GM19372 (cell line): ENCODE measurements around the gene TEX51.

Source experiments
- ATAC-seq: cut with Tn5 transposase; IDR thresholded peaks from one replicate; pipeline ENCODE4 v1.9.1; 2021; ENCODE audit warnings: mild to moderate bottlenecking, low read depth, moderate library complexity; ENCODE audit not compliant: unreplicated experiment

TEX51 gene

DNA sequence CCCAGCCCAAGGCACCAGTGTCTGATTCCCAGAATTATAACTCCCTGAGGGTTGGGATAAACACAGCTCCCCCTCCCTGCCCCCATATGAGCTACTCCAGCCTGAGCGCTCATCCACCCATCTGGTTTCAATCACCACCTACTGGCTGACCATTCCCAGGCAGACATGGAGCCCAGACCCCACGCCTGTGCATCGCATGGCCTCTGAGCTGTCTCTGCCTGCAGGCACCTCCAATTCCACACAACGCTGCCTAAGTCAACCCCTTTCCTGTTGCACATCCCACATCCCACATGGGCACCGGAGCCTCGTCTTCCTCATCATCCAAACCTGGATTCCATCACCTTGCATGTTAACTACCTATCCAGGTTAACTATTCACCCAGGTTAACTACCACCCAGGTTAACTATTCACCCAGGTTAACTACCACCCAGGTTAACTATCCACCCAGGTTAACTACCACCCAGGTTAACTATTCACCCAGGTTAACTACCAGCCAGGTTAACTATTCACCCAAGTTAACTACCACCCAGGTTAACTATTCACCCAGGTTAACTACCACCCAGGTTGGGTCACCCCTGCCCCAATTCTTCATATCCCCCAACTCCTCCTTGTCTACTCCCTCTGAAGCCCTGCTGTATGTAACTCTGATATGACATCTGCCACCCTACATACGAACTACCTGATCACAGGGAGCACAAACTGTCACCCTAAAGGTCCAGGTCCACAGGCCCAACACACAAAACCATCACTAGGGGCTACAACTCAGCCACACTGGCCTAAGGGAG lies 47.8 kb downstream of the TEX51 start:
- no peak for ATAC-seq

- no peak for ATAC-seq
These were observed 48.4 kb downstream of the TEX51 start for GRCh38 chr2:126947103-126947429.

- no peak for ATAC-seq
These were observed 51.1 kb downstream of the TEX51 start for GRCh38 chr2:126949775-126950174.

DNA sequence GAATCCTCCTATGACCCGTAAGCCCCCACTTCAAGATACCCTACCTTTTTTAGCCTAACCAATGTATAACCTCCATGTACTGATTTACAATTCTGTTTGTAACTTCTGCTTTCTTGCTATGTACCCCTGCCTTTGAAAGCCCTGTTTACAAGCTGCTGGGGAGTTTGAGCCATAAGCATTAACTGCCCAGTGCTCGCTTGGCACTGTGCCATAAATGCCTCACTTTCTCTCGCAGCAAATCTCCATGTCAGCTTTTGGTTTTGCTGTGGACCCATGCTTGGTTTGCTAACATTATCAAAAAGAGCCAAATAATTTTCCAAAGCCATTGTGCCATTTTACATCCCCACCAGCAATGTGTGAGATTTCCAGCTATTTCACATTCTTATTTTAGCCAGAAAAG lies 51.8 kb downstream of the TEX51 start:
- ATAC-seq, result no peak
